Bronchial epithelial cell (primary cell): Measurements from ENCODE around the gene POLR1H. TPM values are rescaled to one million over a fixed set of nuclear protein-coding genes. Genes with fewer than 3 reads are reported as not detected.

ENCODE experiments used
- DNase-seq: peaks from one replicate; pipeline ENCODE4 v3.0.0-alpha.2; 2010; ENCODE audit warnings: low read depth
- FAIRE-seq: peaks from 2 replicates; lab custom pipeline; 2011; peaks lifted over from hg19 to GRCh38; lab: Jason Lieb, UNC
- H3K27me3 ChIP-seq: 2 replicates; pipeline ENCODE4 v1.5.1; 2011; ENCODE audit warnings: low read length; ENCODE audit not compliant: control insufficient read depth, insufficient read depth
- H3K36me3 ChIP-seq: 2 replicates; pipeline ENCODE4 v1.5.1; 2011; ENCODE audit warnings: low read length; ENCODE audit not compliant: control insufficient read depth, insufficient read depth
- H3K4me3 ChIP-seq: 2 replicates; pipeline ENCODE4 v1.5.1; 2011; ENCODE audit warnings: mild to moderate bottlenecking, low read depth, low read length, control low read depth
- total RNA-seq: library from RNA; depleted of rRNA; stranded (reverse); fragments of >200 nt; gene quantifications from 2 replicates; pipeline ENCODE4 v1.2.1, GENCODE V29; 2014
- TF ChIP-seq, protein P1 (sequence below): IDR thresholded peaks from 2 replicates; pipeline ENCODE4 v1.5.1; 2011; ENCODE audit warnings: mild to moderate bottlenecking, moderate library complexity, low read length, control low read depth, inconsistent platforms; ENCODE audit not compliant: insufficient read depth, severe bottlenecking

The POLR1H gene
- total RNA-seq, 1 donor from 2014 or later: 62.1 TPM

DNA sequence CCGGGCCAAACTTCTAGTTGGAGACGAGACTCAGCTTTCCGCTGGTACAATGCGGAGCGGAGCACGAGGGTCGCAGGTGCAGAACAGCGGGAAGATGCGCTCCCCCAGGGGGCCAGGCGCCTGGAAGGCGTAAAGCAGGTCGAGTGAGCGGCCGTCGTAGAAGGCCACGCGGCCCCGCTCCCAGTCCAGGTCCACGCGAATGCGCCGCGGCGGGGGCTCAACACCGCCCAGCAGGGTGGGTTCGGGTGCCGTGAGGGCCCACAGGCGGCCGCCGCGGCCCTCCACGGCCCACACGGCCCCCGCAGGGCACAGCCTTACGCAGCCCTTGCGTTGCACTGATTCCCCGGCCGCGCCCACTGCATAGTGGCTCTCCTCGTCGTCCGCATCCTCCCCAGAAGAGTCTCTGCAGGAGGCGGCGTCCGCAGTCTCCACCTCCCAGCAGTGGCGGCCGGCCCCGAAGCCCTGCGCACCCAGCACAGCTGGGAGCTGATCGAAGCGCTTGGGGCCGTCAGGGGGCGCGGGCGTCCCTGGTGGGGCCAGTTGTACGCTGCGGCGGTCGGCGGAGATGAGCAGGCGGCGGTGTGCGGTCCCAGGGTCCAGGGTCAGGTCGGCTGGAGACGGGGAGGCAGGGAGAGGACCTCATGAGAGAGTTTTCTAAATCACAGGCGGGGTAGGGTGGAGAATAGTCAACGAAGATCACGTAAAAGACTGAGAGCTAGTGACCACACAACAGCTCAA is 10.2 kb downstream of the POLR1H start:
- Histone ChIP-seq H3K36me3 (peaks cover 16% of the 10 kb centered on the region), H3K27me3 (no peaks in the 10 kb centered on the region), H3K4me3 (no peak overlapping the region)
- DNase-seq (no peak), FAIRE-seq (no peak)
- TF ChIP-seq, protein P1, sequence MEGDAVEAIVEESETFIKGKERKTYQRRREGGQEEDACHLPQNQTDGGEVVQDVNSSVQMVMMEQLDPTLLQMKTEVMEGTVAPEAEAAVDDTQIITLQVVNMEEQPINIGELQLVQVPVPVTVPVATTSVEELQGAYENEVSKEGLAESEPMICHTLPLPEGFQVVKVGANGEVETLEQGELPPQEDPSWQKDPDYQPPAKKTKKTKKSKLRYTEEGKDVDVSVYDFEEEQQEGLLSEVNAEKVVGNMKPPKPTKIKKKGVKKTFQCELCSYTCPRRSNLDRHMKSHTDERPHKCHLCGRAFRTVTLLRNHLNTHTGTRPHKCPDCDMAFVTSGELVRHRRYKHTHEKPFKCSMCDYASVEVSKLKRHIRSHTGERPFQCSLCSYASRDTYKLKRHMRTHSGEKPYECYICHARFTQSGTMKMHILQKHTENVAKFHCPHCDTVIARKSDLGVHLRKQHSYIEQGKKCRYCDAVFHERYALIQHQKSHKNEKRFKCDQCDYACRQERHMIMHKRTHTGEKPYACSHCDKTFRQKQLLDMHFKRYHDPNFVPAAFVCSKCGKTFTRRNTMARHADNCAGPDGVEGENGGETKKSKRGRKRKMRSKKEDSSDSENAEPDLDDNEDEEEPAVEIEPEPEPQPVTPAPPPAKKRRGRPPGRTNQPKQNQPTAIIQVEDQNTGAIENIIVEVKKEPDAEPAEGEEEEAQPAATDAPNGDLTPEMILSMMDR: no peak

DNA sequence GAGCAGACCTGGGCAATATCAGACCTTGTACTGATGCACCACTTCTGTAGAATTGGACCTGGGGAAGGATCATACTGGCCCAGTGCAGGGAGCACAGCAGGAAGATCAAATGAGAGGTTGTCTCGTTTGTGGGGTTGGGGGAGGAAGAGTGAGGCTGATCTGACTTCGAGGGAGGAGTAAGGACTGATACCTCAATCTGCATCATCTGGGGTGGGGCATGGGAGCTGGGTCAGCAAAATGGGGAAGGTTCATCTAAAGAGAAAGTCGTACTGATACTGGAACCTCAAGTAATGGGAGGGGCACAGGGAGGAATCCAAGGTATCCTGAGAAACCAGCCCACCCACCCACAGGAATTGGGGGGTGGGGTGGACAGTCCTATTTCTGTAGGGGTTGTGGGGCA is 10.8 kb downstream of the POLR1H start:
- no peak overlapping the region for H3K4me3 ChIP-seq
- TF ChIP-seq, protein P1: no peak
- FAIRE-seq (no peak), DNase-seq (no peak)
- H3K27me3 ChIP-seq: no peaks in the 10 kb centered on the region
- H3K36me3 ChIP-seq: peaks cover 16% of the 10 kb centered on the region

DNA sequence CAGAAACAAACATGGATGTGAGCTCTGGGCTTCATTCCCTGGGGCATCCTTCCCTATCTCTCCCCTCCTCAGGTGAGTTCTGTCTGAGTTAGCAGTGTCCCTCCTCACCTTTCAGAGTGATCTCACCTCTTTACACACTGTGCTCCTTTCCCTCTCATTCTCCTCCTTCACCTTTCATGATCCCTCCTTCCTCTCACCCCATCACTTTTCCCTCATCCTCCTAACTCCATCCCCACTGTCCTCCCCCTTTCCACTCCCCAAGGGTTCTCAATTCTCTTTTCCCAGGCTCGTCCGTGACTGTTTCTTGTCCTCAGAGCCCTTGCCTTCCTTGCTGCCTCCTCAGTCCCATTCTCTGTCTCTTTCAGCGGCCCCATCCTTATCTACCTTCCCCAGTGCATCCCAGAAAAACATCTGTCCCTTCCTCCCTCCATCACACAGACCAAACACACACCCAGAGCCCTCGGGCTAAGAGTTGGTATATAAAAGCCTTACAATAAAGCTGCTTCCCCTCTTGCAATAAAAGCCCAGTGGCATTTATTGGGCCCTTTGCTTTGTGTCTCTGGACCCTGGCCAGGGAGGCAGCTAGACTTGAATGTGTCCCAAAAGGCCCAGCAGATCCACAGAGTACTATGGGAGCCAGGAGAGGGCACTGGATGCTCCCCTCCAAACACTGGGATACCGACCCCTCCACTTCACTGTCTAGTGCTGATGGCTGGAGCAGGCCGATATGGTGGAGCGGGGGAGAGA is 12.6 kb downstream of the POLR1H start:
- peaks cover 14% of the 10 kb centered on the region for H3K36me3 ChIP-seq
- DNase-seq: no peak
- TF ChIP-seq, protein P1: no peak
- peak; percentile 93 for FAIRE-seq
- H3K4me3 ChIP-seq: peak overlapping the region; percentile 83
- H3K27me3 ChIP-seq: peaks cover 2% of the 10 kb centered on the region

DNA sequence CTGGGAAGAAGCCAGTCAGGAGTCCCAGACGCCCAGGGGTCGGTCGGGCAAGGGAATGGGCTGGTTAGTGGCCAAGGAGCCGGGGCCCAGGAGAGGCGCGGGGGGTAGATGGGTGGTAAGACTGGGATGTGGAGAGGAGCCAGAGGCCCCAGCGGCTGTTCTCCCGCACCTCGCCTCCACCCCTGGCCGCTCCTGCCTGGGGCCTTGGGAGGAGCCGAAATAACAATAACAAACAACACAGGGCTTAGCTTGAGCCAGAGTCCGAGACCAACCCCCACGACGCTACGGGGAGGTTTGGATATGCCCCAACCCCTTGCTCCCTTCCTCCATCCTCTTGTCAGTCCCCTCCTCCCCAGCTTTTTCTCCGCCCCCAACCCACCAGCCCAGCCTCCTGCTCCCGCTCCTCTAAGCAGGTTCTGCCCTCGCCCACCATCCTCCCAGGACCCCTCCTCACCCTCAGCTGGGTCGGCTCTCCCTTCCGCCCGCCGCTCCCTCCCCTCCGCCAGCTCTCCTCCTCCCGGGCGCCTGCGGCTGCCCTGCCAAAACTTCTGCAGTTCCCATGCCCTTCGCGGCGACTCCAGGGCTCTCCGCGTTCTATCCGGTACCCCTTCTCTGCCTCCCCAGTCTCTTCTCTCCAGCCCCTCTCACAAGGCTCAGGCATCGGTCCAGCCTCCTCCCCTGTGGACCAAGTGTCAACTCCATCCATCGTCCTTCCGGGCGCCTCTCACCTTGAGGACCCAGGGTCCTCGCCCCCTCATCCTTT is 13.4 kb downstream of the POLR1H start:
- H3K4me3 ChIP-seq: peak overlapping the region; percentile 83

DNA sequence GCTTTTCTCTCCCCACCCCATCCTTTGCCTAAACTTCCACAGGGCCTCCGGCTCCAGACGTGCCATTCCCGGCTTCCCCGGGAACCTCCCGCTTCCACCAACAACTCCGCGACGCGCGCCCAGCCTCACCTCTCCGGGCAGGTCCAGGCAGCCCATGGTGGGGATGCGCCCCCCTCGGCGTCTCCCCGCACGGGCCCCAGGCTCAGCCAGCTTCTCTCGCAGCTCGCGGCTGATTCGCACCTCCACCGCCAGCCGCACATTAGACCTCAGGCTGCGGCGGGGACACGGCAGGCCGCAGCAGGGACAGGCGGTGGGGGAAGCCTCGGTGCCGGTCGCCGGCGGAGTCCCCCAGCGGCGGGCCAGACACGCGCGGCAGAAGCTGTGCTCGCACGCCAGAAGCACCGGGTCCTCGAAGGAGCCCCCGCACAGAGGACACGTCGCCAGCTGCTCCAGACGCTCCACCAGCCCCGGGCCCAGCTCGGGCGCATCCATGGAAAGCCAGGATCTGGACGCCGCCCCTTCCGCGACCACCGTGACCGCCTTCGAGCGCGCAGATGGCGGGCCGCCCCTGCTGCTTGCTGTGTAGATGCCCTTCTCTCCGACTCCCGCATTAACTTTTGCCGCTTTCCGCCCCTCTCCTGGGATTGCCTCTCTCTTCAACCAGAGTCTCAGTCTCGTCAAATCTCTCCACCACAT is 14.2 kb downstream of the POLR1H start, which contains the start of gene RNF39:
RNF39 (minus strand) TSS at position 676 of the 696 bp plus-strand sequence; CDS start at position 492, 184 bp downstream.
- peak within 1 kb of the TSS; percentile 83 for H3K4me3 ChIP-seq
- peaks cover 5% of the 10 kb centered on the region for H3K27me3 ChIP-seq
- H3K36me3 ChIP-seq: peaks cover 13% of the 10 kb centered on the region
- TF ChIP-seq, protein P1: no peak
- no peak for FAIRE-seq
- DNase-seq: no peak

More for the DNA sequence above, 13.4 kb downstream of the POLR1H start:
- Histone ChIP-seq H3K36me3 (peaks cover 13% of the 10 kb centered on the region), H3K27me3 (peaks cover 5% of the 10 kb centered on the region)
- FAIRE-seq (no peak), DNase-seq (no peak)
- TF ChIP-seq, protein P1: no peak
